Measurements from ENCODE around the gene MYOM3.

DNA sequence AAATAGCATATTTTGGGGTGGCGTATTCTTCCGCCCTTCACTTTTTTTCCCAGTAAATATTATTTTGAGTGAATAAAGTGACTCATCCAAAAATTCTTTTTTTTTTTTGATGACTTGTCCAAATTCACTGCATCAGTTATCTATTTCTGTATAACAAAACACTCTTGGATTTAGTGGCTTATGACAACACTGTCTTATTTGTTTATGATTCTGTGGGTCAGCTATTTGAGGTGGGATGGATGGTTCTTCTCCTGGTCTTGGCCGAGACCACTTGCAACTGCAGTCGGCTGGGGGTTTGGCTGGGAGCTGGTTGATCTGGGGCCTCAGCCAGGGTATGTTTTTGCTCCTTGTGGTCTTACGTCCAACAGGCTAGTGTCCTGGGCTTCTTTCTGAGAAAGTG, 91.9 kb downstream of the MYOM3 start:
- TF ChIP-seq, protein P1, sequence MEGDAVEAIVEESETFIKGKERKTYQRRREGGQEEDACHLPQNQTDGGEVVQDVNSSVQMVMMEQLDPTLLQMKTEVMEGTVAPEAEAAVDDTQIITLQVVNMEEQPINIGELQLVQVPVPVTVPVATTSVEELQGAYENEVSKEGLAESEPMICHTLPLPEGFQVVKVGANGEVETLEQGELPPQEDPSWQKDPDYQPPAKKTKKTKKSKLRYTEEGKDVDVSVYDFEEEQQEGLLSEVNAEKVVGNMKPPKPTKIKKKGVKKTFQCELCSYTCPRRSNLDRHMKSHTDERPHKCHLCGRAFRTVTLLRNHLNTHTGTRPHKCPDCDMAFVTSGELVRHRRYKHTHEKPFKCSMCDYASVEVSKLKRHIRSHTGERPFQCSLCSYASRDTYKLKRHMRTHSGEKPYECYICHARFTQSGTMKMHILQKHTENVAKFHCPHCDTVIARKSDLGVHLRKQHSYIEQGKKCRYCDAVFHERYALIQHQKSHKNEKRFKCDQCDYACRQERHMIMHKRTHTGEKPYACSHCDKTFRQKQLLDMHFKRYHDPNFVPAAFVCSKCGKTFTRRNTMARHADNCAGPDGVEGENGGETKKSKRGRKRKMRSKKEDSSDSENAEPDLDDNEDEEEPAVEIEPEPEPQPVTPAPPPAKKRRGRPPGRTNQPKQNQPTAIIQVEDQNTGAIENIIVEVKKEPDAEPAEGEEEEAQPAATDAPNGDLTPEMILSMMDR (IDR thresholded peaks at IDR 0.05) = no peak
- TF ChIP-seq POLR2A (IDR thresholded peaks at IDR 0.05) (no peak), EP300 (IDR thresholded peaks at IDR 0.05) (peak in 1 of 4 donors; percentile 36)
